Measurements from ENCODE around the gene HM13.

GRCh38 chr20:31593221-31594001 lies 79.2 kb downstream of the HM13 start:
- TF ChIP-seq EZH2phosphoT487 (IDR thresholded peaks at IDR 0.05; ENCODE audit: unreplicated experiment), result no peak
- TF ChIP-seq, protein P1, sequence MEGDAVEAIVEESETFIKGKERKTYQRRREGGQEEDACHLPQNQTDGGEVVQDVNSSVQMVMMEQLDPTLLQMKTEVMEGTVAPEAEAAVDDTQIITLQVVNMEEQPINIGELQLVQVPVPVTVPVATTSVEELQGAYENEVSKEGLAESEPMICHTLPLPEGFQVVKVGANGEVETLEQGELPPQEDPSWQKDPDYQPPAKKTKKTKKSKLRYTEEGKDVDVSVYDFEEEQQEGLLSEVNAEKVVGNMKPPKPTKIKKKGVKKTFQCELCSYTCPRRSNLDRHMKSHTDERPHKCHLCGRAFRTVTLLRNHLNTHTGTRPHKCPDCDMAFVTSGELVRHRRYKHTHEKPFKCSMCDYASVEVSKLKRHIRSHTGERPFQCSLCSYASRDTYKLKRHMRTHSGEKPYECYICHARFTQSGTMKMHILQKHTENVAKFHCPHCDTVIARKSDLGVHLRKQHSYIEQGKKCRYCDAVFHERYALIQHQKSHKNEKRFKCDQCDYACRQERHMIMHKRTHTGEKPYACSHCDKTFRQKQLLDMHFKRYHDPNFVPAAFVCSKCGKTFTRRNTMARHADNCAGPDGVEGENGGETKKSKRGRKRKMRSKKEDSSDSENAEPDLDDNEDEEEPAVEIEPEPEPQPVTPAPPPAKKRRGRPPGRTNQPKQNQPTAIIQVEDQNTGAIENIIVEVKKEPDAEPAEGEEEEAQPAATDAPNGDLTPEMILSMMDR (conservative IDR thresholded peaks at IDR 0.05; ENCODE audit: low read depth in 2 of 2), result peak in 1 of 2 experiments; percentile 43; a peak in 2 of 4 replicates
- no peak for TF ChIP-seq EZH2 (IDR thresholded peaks at IDR 0.05; ENCODE audit: low read depth, unreplicated experiment)
- TF ChIP-seq, protein P2, sequence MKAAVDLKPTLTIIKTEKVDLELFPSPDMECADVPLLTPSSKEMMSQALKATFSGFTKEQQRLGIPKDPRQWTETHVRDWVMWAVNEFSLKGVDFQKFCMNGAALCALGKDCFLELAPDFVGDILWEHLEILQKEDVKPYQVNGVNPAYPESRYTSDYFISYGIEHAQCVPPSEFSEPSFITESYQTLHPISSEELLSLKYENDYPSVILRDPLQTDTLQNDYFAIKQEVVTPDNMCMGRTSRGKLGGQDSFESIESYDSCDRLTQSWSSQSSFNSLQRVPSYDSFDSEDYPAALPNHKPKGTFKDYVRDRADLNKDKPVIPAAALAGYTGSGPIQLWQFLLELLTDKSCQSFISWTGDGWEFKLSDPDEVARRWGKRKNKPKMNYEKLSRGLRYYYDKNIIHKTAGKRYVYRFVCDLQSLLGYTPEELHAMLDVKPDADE (IDR thresholded peaks at IDR 0.05), result no peak
- TF ChIP-seq POLR2AphosphoS5 (IDR thresholded peaks at IDR 0.05; ENCODE audit: low read depth), result no peak
- no peak for TF ChIP-seq ZNF114 (CRISPR knock-in tag; IDR thresholded peaks at IDR 0.05)
- TF ChIP-seq ZNF331 (CRISPR knock-in tag; IDR thresholded peaks at IDR 0.05; ENCODE audit: low read depth), result no peak
- TF ChIP-seq CREB1 (CRISPR knock-in tag; IDR thresholded peaks at IDR 0.05; ENCODE audit: low read depth), result no peak
- TF ChIP-seq NANOG (IDR thresholded peaks at IDR 0.05; ENCODE audit: borderline replicate concordance), result no peak
- no peak for TF ChIP-seq ZNF462 (CRISPR knock-in tag; IDR thresholded peaks at IDR 0.05)
- no peak for TF ChIP-seq REST (IDR thresholded peaks at IDR 0.05; ENCODE audit: unreplicated experiment)
- no peak for TF ChIP-seq JUNB (IDR thresholded peaks at IDR 0.05; ENCODE audit: unreplicated experiment)
- TF ChIP-seq STAT1 (IDR thresholded peaks at IDR 0.05; ENCODE audit: unreplicated experiment), result no peak

Data from GM23338 (cell line).